Small intestine (tissue), 7 donors: ENCODE data around the gene PDE4A. TPM values are rescaled to one million over a fixed set of nuclear protein-coding genes. Genes with fewer than 3 reads are reported as not detected.

Experiments used
- DNase-seq, 2 donors: peaks; one replicate each; pipeline versions ENCODE4 v3.0.0 to v3.0.0-alpha.2; 2013
- FAIRE-seq: peaks from 2 replicates; lab custom pipeline; 2012; peaks lifted over from hg19 to GRCh38; lab: Jason Lieb, UNC
- H3K27ac ChIP-seq, 3 donors: one replicate each; pipeline ENCODE4 v1.5.1; 2013; ENCODE audit warnings: low read length in 2 of 3, mild to moderate bottlenecking in 2 of 3, control low read depth in 1 of 3, inconsistent platforms in 1 of 3, low read depth in 1 of 3, moderate library complexity in 1 of 3
- H3K27me3 ChIP-seq, 3 donors: one replicate each; pipeline ENCODE4 v1.6.1; 2013; ENCODE audit warnings: low read length in 3 of 3, inconsistent platforms in 1 of 3; ENCODE audit not compliant: control insufficient read depth in 3 of 3, insufficient read depth in 3 of 3
- H3K36me3 ChIP-seq, 3 donors: one replicate each; pipeline ENCODE4 v1.6.1; 2013; ENCODE audit warnings: low read length in 3 of 3, inconsistent platforms in 1 of 3, low read depth in 1 of 3, mild to moderate bottlenecking in 1 of 3, moderate library complexity in 1 of 3; ENCODE audit not compliant: control insufficient read depth in 3 of 3, insufficient read depth in 2 of 3
- H3K4me1 ChIP-seq, 3 donors: one replicate each; pipeline ENCODE4 v1.6.1; 2013; ENCODE audit warnings: low read length in 2 of 3, inconsistent platforms in 1 of 3, low read depth in 1 of 3, mild to moderate bottlenecking in 1 of 3, moderate library complexity in 1 of 3; ENCODE audit not compliant: control insufficient read depth in 3 of 3, insufficient read depth in 2 of 3
- H3K4me3 ChIP-seq, 3 donors: one replicate each; pipeline ENCODE4 v1.5.1; 2013; ENCODE audit warnings: low read length in 3 of 3, control low read depth in 1 of 3, inconsistent platforms in 1 of 3, low read depth in 1 of 3, mild to moderate bottlenecking in 1 of 3, moderate library complexity in 1 of 3
- H3K9me3 ChIP-seq, 2 donors: one replicate each; pipeline ENCODE4 v1.6.1; 2013; ENCODE audit warnings: low read depth in 1 of 2, low read length in 1 of 2; ENCODE audit not compliant: control insufficient read depth in 2 of 2, insufficient read depth in 1 of 2
- WGBS, 3 donors: extraction: QIAGEN DNeasy Blood & Tissue Kit; methylation state at CpG; one replicate each; pipeline ENCODE4 v1.1.7; 2013; 5-methylcytosine and 5-hydroxymethylcytosine counted together
- polyA plus RNA-seq, 4 donors: library from polyadenylated mRNA; stranded (reverse) in 3 of 4; unstranded in 1 of 4; fragments of 200-250 nt in 3 of 4; fragments of 120-200 nt in 1 of 4; gene quantifications; one replicate each; pipeline versions ENCODE4 v1.2.1 to v1.2.3, GENCODE V29; 2013
- donor health status: healthy with polysubstance abuse.
- donor health status: control.
- donor health status: control.
- donor health status: Bipolar disorder and iron deficiency.
- donor health status: healthy.

PDE4A gene
- polyA plus RNA-seq, 4 donors, result 0.67 to 3.5 (median 2.0) TPM

- no peak for FAIRE-seq
Measured at GRCh38 chr19:10505583-10506229, 85.4 kb downstream of the PDE4A start.

DNA sequence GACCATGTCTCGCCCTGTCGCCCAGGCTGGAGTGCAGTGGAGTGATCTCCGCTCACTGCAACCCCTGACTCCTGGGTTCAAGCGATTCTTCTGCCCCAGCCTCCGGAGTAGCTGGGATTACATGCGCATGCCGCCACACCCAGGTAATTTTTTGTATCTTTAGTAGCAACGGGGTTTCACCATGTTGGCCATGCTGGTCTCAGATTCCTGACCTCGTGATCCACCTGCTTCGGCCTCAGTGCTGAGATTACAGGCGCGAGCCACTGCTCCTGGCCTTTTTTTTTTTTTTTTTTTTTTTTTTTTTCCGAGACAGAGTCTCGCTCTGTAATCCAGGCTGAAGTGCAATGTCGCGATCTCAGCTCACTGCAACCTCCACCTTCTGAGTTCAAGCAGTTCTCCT, 87.7 kb downstream of the PDE4A start:
- no peaks in the 10 kb centered on the region for H3K9me3 ChIP-seq
- no peak overlapping the region for H3K27ac ChIP-seq
- peaks cover 0 to 10% (median 0%) of the 10 kb centered on the region in 3 donors for H3K4me1 ChIP-seq
- H3K27me3 ChIP-seq, result peaks cover 0 to 19% (median 5%) of the 10 kb centered on the region in 3 donors
- no peak for DNase-seq
- H3K36me3 ChIP-seq, result no peaks in the 10 kb centered on the region
- 75 to 89% (median 88%) methylated on average over 15 to 16 of the region's 16 CpGs for WGBS, 3 donors
- FAIRE-seq, result no peak
- H3K4me3 ChIP-seq, result no peak overlapping the region

More at GRCh38 chr19:10505583-10506229, 85.4 kb downstream of the PDE4A start:
- Histone ChIP-seq H3K27me3 (peaks cover 0 to 5% (median 0%) of the 10 kb centered on the region in 3 donors), H3K27ac (no peak overlapping the region), H3K4me1 (peaks cover 0 to 16% (median 2%) of the 10 kb centered on the region in 3 donors), H3K4me3 (no peak overlapping the region), H3K9me3 (no peaks in the 10 kb centered on the region), H3K36me3 (no peaks in the 10 kb centered on the region)
- 26 to 30% (median 27%) methylated on average over 17 of the region's 17 CpGs for WGBS, 3 donors
- DNase-seq, result peak; percentile 74 to 78

DNA sequence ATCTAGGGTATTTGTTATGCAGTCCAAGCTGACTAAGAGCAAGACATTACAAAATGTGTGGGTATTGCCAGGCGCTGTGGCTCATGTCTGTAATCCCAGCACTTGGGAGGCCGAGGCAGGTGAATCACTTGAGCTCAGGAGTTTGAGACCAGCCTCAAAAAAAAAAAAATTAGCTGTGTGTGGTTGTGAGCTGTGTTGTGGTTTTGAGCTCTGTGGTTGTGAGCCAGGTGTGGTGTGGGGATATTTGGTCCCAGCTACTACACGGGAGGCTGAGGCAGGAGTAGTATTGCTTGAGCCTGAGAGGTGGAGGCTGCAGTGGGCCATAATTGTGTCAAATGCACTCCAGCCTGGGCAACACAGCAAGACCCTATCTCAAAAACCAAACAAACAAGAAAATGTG, 88.4 kb downstream of the PDE4A start:
- Histone ChIP-seq H3K36me3 (no peaks in the 10 kb centered on the region), H3K27me3 (peaks cover 0 to 26% (median 12%) of the 10 kb centered on the region in 3 donors)
- 62 to 82% (median 79%) methylated on average over 3 of the region's 3 CpGs for WGBS, 3 donors

DNA sequence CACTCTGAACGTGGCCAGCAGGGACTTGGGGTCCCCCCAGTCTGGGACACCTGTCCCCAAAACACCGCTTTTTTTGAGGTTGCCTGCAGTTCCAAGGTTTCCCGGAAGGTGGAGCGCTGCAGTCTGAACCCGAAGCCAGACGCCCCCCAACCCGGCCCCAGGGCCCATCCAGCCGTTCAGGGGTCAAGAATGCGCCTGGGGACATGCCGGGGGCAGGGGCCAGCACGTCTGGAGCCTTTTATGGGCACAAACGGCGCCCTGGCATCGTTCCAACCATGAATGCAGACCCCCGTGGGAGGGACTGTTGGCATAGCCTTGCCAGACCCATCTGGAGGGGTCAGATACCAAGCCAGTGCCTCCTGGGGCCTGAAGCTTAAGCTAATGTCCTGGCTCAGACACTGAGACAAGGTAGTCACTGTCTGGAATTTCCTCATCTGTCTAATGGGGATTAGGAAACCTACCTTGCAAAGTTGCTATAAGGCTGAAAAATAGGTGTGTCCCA, 90.0 kb downstream of the PDE4A start:
- H3K9me3 ChIP-seq, result no peaks in the 10 kb centered on the region
- no peaks in the 10 kb centered on the region for H3K36me3 ChIP-seq
- no peak overlapping the region for H3K4me3 ChIP-seq
- peak in 1 of 2 donors; percentile 46 for DNase-seq
- WGBS, 3 donors, result 1 to 4% (median 2%) methylated on average over 15 of the region's 15 CpGs
- peaks cover 0 to 7% (median 0%) of the 10 kb centered on the region in 3 donors for H3K4me1 ChIP-seq
- H3K27me3 ChIP-seq, result peaks cover 7 to 39% (median 24%) of the 10 kb centered on the region in 3 donors
- H3K27ac ChIP-seq, result no peak overlapping the region
- no peak for FAIRE-seq

More for the DNA sequence above, 88.4 kb downstream of the PDE4A start:
- Histone ChIP-seq H3K4me3 (no peak overlapping the region), H3K9me3 (no peaks in the 10 kb centered on the region), H3K27ac (no peak overlapping the region), H3K4me1 (peaks cover 0 to 7% (median 0%) of the 10 kb centered on the region in 3 donors)
- DNase-seq (no peak), FAIRE-seq (no peak)

DNA sequence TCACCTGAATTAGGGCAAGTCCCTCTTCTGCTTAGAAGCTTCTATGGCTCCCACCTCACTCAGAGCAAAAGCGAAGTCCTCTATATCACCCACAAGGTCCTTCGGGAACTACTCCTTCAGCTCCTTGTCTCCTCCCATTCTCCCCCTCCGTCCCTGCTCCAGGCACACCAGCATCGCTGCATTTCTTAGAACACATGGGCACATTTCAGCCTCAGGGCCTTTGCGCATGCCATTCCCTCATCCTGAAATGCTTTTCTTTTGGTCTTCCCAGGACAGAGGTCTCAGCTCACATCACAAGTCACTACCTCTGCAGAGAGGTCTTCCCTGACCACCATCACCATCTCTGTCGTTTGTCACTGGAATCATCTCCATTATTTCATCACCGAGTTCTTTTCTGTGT, 92.9 kb downstream of the PDE4A start:
- no peaks in the 10 kb centered on the region for H3K36me3 ChIP-seq
- FAIRE-seq, result no peak
- no peaks in the 10 kb centered on the region for H3K9me3 ChIP-seq
- peaks cover 15 to 67% (median 44%) of the 10 kb centered on the region in 3 donors for H3K27me3 ChIP-seq
- WGBS, 3 donors, result 81 to 83% (median 83%) methylated on average over 7 of the region's 7 CpGs
- no peak overlapping the region for H3K27ac ChIP-seq
- no peak for DNase-seq
- peaks cover 0 to 7% (median 0%) of the 10 kb centered on the region in 3 donors for H3K4me1 ChIP-seq
- no peak overlapping the region for H3K4me3 ChIP-seq

DNA sequence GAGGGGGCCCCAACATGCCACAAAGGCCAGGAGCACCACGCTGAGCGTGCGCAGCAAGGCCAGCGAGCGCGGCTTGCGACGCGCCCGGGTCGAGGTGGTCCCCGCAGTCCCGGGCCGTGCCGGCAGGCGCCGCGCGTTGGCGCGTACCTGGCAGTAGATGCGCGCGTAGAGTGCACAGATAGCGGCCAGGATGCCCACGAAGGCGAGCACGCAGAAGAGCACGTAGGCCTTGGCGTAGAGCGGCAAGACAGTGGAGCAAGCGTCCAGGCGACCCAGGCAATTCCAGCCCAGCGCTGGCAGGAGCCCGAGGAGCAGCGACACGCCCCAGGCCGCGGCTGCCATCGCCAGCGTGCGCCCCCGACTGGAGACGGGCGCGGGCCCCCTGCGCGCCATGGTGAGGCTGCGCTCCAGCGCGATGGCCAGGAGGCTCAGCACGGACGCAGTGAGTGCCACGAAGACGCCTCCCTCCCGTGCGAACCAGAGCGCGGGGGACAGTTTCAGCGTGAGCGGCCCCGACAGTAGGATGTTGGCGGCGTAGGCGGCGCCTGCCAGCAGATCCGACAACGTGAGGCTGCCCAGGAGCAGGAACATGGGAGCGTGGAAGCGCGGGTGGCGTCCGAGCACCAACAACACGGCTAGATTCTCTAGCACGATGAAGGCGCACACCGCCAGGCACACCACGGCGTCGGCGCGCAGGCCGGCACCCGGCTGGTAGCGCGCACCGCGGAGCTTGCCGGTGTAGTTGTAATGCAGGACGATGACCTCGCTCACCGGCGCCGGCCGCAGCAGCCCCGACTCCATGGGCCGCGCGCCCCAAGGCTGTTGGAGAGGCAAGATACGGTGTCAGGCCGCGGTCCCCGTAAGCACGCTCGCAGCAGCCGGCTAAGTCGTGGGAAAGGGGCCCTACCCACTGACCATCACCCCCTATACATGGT, 94.1 kb downstream of the PDE4A start:
- no peak overlapping the region for H3K4me3 ChIP-seq
- H3K27ac ChIP-seq, result no peak overlapping the region
- H3K9me3 ChIP-seq, result no peaks in the 10 kb centered on the region
- no peaks in the 10 kb centered on the region for H3K36me3 ChIP-seq
- peak in 1 of 2 donors; percentile 37 for DNase-seq
- no peak for FAIRE-seq
- H3K4me1 ChIP-seq, result peaks cover 0 to 7% (median 0%) of the 10 kb centered on the region in 3 donors
- peaks cover 15 to 79% (median 51%) of the 10 kb centered on the region in 3 donors for H3K27me3 ChIP-seq
- WGBS, 3 donors, result 6 to 13% (median 8%) methylated on average over 103 to 107 of the region's 107 CpGs

GRCh38 chr19:10516064-10516385, 95.7 kb downstream of the PDE4A start:
- no peak overlapping the region for H3K4me3 ChIP-seq
- no peaks in the 10 kb centered on the region for H3K9me3 ChIP-seq
- H3K27ac ChIP-seq, result no peak overlapping the region
- H3K27me3 ChIP-seq, result peaks cover 15 to 82% (median 51%) of the 10 kb centered on the region in 3 donors
- no peak for FAIRE-seq
- no peaks in the 10 kb centered on the region for H3K4me1 ChIP-seq
- DNase-seq, result no peak
- no peaks in the 10 kb centered on the region for H3K36me3 ChIP-seq
- WGBS, 3 donors, result 90 to 92% (median 90%) methylated on average over 5 of the region's 5 CpGs

DNA sequence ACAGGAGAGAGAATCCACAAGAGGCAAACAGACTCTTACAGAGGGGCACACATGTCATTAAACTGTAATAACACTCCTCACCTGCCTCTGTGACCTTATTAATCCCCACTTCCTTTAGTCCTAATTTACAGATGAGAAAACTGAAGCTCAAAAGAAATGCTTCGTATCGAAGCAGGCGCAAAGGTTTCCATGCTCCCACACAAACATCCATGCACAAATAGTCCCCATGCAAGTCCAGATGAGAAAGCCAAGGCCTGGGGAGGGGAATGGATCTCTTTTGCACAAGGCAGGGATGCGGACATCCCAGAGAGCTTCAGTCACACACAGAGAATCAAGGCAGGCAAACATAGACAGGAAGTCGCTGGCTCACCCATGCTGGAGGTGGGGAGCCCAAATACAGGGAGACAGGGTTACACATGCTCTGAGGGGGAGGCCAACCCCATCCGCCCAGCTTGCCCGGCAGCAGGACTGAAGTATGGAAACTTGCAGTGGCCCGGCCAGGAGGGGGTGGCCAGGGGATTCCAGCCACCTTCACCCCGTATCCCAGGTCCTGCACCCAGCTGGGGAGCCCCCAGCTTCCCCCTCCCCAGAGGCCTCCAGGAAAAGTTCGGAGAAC, 96.4 kb downstream of the PDE4A start:
- FAIRE-seq, result no peak

More for the DNA sequence above, 96.4 kb downstream of the PDE4A start:
- Histone ChIP-seq H3K27ac (no peak overlapping the region), H3K36me3 (no peaks in the 10 kb centered on the region), H3K27me3 (peaks cover 15 to 83% (median 48%) of the 10 kb centered on the region in 3 donors), H3K4me3 (no peak overlapping the region), H3K4me1 (no peaks in the 10 kb centered on the region), H3K9me3 (no peaks in the 10 kb centered on the region)
- WGBS, 3 donors, result 43 to 47% (median 45%) methylated on average over 10 of the region's 10 CpGs
- DNase-seq, result no peak
